HG02981 (cell line): Measurements from ENCODE around the gene CNNM1.

Source experiments
- ATAC-seq: cut with Tn5 transposase; IDR thresholded peaks from one replicate; pipeline ENCODE4 v1.9.1; 2021; ENCODE audit warnings: mild to moderate bottlenecking, moderate library complexity; ENCODE audit not compliant: unreplicated experiment

CNNM1 gene

GRCh38 chr10:99410876-99411275, 81.7 kb downstream of the CNNM1 start:
- no peak for ATAC-seq

GRCh38 chr10:99411546-99411945, 82.4 kb downstream of the CNNM1 start:
- no peak for ATAC-seq

GRCh38 chr10:99412099-99412498, 82.9 kb downstream of the CNNM1 start:
- no peak for ATAC-seq

- ATAC-seq, result no peak
Observed at GRCh38 chr10:99418910-99419624, 89.9 kb downstream of the CNNM1 start.

- no peak for ATAC-seq
Observed at GRCh38 chr10:99419688-99420087, 90.5 kb downstream of the CNNM1 start.

- ATAC-seq, result no peak
Observed at GRCh38 chr10:99421233-99421739, 92.1 kb downstream of the CNNM1 start.

GRCh38 chr10:99422529-99423096, 93.5 kb downstream of the CNNM1 start:
- ATAC-seq, result no peak

- no peak for ATAC-seq
Observed at GRCh38 chr10:99424656-99425055, 95.5 kb downstream of the CNNM1 start.

- ATAC-seq, result no peak
Observed at GRCh38 chr10:99425204-99425603, 96.0 kb downstream of the CNNM1 start.

- no peak for ATAC-seq
Observed at GRCh38 chr10:99426689-99427088, 97.5 kb downstream of the CNNM1 start.

GRCh38 chr10:99427566-99428190, 98.5 kb downstream of the CNNM1 start:
- ATAC-seq, result no peak

- no peak for ATAC-seq
Observed at GRCh38 chr10:99429517-99430095, 100.5 kb downstream of the CNNM1 start.

GRCh38 chr10:99430116-99430450, 100.9 kb downstream of the CNNM1 start:
- peak; percentile 0 for ATAC-seq

GRCh38 chr10:99430451-99431189, 101.5 kb downstream of the CNNM1 start, which contains the start of gene GOT1:
GOT1 (minus strand) TSS chr10:99430624; CDS start chr10:99430565, 59 bp downstream.
- ATAC-seq, result peak; percentile 93

GRCh38 chr10:99431190-99431760, 102.1 kb downstream of the CNNM1 start:
- no peak for ATAC-seq

GRCh38 chr10:99432047-99432446, 102.9 kb downstream of the CNNM1 start:
- ATAC-seq, result no peak

GRCh38 chr10:99432881-99433280, 103.7 kb downstream of the CNNM1 start:
- ATAC-seq, result no peak

- ATAC-seq, result no peak
Observed at GRCh38 chr10:99433378-99434020, 104.3 kb downstream of the CNNM1 start.

- peak; percentile 61 for ATAC-seq
Observed at GRCh38 chr10:99435986-99436638, 107.0 kb downstream of the CNNM1 start.

GRCh38 chr10:99438890-99439289, 109.7 kb downstream of the CNNM1 start:
- ATAC-seq, result no peak
